Measurements from ENCODE around the gene ACOT13. TPM values are rescaled to one million over a fixed set of nuclear protein-coding genes. Genes with fewer than 3 reads are reported as not detected.
A peak's percentile ranks its signal among the peaks of the same experiment; 100 is the strongest.

Gene ACOT13
- total RNA-seq, 2 donors from 2014 or later: 36.2 to 43.1 TPM

DNA sequence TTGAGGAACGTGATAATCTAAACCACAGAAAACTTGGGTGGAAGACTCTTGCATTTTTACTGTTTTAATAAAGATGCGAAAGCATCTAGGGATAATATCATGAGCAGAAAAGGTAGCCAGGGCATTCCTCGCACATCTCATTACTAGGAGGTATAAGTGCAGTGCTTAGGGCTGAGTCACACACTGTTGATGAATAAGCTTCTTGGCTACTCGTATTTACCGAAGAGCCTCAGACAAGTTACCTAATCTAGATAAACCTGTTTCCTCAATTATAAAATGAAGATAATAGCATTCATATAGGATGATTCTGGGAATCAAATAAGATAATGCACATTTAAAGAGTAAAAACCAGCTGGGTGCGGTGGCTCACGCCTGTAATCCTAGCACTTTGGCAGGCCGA, 20.1 kb upstream of the ACOT13 start:
- Histone ChIP-seq H3K27ac (ENCODE audit: low read depth, low read length) (no peak overlapping the region), H3K27me3 (ENCODE audit: control insufficient read depth, insufficient read depth, low read length, poor library complexity, severe bottlenecking) (peaks cover 24% of the 10 kb centered on the region), H3K4me3 (ENCODE audit: low read length) (no peak overlapping the region), H3K4me1 (ENCODE audit: control insufficient read depth, insufficient read depth, low read length) (peaks cover 2% of the 10 kb centered on the region), H3K9ac (ENCODE audit: extremely low read depth, low read length, poor library complexity, severe bottlenecking) (no peak overlapping the region), H3K36me3 (ENCODE audit: control insufficient read depth, insufficient read depth, low read length) (peaks cover 19% of the 10 kb centered on the region), H3K9me3 (ENCODE audit: control insufficient read depth, low read length) (no peaks in the 10 kb centered on the region)
- Mint-ChIP-seq H3K4me1 (peaks cover 3% of the 10 kb centered on the region), H3K27ac (no peak overlapping the region), H3K4me3 (peak overlapping the region; percentile 62), H3K9me3 (no peaks in the 10 kb centered on the region), H3K36me3 (ENCODE audit: low read depth) (peaks cover 15% of the 10 kb centered on the region), H3K27me3 (ENCODE audit: insufficient read depth) (peaks cover 25% of the 10 kb centered on the region)
- DNase-seq: no peak
- TF ChIP-seq, protein P1, sequence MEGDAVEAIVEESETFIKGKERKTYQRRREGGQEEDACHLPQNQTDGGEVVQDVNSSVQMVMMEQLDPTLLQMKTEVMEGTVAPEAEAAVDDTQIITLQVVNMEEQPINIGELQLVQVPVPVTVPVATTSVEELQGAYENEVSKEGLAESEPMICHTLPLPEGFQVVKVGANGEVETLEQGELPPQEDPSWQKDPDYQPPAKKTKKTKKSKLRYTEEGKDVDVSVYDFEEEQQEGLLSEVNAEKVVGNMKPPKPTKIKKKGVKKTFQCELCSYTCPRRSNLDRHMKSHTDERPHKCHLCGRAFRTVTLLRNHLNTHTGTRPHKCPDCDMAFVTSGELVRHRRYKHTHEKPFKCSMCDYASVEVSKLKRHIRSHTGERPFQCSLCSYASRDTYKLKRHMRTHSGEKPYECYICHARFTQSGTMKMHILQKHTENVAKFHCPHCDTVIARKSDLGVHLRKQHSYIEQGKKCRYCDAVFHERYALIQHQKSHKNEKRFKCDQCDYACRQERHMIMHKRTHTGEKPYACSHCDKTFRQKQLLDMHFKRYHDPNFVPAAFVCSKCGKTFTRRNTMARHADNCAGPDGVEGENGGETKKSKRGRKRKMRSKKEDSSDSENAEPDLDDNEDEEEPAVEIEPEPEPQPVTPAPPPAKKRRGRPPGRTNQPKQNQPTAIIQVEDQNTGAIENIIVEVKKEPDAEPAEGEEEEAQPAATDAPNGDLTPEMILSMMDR (conservative IDR thresholded peaks at IDR 0.05): no peak
- 84 to 93% methylated on average over 6 to 8 of the region's 8 CpGs for WGBS, 2 experiments (ENCODE audit: insufficient coverage in 1 of 2, insufficient read length in 1 of 2)

DNA sequence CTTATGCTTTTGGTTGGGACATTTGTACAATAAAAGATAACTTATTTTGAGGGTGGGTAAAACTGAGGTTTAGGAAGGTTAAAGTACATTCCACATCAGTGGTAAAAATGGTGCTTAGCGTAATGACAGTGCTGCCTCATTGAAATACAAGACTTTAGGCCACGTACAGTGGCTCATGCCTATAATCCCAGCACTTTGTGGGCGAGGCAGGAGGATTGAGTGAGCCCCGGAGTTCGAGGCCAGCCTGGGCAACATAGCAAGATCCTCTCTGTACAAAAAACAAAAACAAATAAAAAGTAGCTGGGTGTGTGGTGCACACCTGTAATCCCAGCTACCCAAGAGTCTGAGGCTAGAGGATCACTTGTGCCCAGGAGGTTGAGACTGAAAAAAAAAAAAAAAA, 18.6 kb upstream of the ACOT13 start:
- no peak for DNase-seq
- H3K9me3 ChIP-seq (ENCODE audit: control insufficient read depth, low read length): no peaks in the 10 kb centered on the region
- peaks cover 3% of the 10 kb centered on the region for H3K4me1 Mint-ChIP-seq
- H3K9me3 Mint-ChIP-seq: no peaks in the 10 kb centered on the region
- H3K9ac ChIP-seq (ENCODE audit: extremely low read depth, low read length, poor library complexity, severe bottlenecking): no peak overlapping the region
- peaks cover 25% of the 10 kb centered on the region for H3K27me3 Mint-ChIP-seq (ENCODE audit: insufficient read depth)
- TF ChIP-seq, protein P1 (conservative IDR thresholded peaks at IDR 0.05): no peak
- H3K4me1 ChIP-seq (ENCODE audit: control insufficient read depth, insufficient read depth, low read length): peaks cover 2% of the 10 kb centered on the region
- H3K27ac Mint-ChIP-seq: no peak overlapping the region
- H3K4me3 Mint-ChIP-seq: no peak overlapping the region
- peaks cover 24% of the 10 kb centered on the region for H3K27me3 ChIP-seq (ENCODE audit: control insufficient read depth, insufficient read depth, low read length, poor library complexity, severe bottlenecking)
- H3K36me3 ChIP-seq (ENCODE audit: control insufficient read depth, insufficient read depth, low read length): peaks cover 34% of the 10 kb centered on the region
- WGBS, 2 experiments (ENCODE audit: insufficient coverage in 1 of 2, insufficient read length in 1 of 2): 84 to 91% methylated on average over 3 to 5 of the region's 5 CpGs
- peaks cover 25% of the 10 kb centered on the region for H3K36me3 Mint-ChIP-seq (ENCODE audit: low read depth)
- no peak overlapping the region for H3K4me3 ChIP-seq (ENCODE audit: low read length)
- H3K27ac ChIP-seq (ENCODE audit: low read depth, low read length): no peak overlapping the region

DNA sequence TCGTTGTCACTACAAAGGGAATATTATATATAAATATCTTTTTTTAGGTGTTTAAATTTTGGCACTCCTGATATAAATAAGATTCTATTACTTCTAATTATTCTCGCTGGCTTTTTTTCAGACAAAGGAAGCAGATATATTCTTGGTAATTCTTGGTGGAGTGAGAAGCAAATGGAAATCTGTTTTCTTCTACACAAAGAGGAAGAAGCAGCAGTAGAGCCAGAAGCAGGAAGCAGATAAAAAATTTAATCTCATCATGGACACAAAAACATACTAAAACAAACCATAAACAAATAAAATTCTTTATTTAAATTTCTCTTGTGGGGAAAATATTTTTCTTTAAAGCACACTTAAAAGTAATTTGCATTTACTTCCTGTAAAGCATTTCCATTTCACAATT, 17.2 kb upstream of the ACOT13 start:
- Histone ChIP-seq H3K9ac (ENCODE audit: extremely low read depth, low read length, poor library complexity, severe bottlenecking) (no peak overlapping the region), H3K9me3 (ENCODE audit: control insufficient read depth, low read length) (no peaks in the 10 kb centered on the region), H3K27ac (ENCODE audit: low read depth, low read length) (no peak overlapping the region), H3K36me3 (ENCODE audit: control insufficient read depth, insufficient read depth, low read length) (peaks cover 46% of the 10 kb centered on the region), H3K27me3 (ENCODE audit: control insufficient read depth, insufficient read depth, low read length, poor library complexity, severe bottlenecking) (peaks cover 11% of the 10 kb centered on the region), H3K4me3 (ENCODE audit: low read length) (no peak overlapping the region), H3K4me1 (ENCODE audit: control insufficient read depth, insufficient read depth, low read length) (peaks cover 2% of the 10 kb centered on the region)
- peaks cover 35% of the 10 kb centered on the region for H3K36me3 Mint-ChIP-seq (ENCODE audit: low read depth)
- peaks cover 3% of the 10 kb centered on the region for H3K4me1 Mint-ChIP-seq
- H3K4me3 Mint-ChIP-seq: no peak overlapping the region
- TF ChIP-seq, protein P1 (conservative IDR thresholded peaks at IDR 0.05): no peak
- H3K9me3 Mint-ChIP-seq: no peaks in the 10 kb centered on the region
- 91% methylated on average over 1 of the region's 2 CpGs; no CpG with 5 or more reads in 1 of the 2 experiments for WGBS, 2 experiments (ENCODE audit: insufficient coverage in 1 of 2, insufficient read length in 1 of 2)
- DNase-seq: no peak
- peaks cover 13% of the 10 kb centered on the region for H3K27me3 Mint-ChIP-seq (ENCODE audit: insufficient read depth)
- H3K27ac Mint-ChIP-seq: no peak overlapping the region

Measured in endodermal cell (in vitro differentiated cells).